NCI-H774 (cell line): ENCODE measurements around the gene PCID2.

Experiments used
- DNase-seq: peaks from one replicate; lab custom pipeline; 2025; lab: John Stamatoyannopoulos, UW

PCID2 gene

GRCh38 chr13:113187263-113187669 is 21.2 kb downstream of the PCID2 start:
- no peak for DNase-seq

GRCh38 chr13:113186061-113186900 is 22.2 kb downstream of the PCID2 start:
- DNase-seq, result no peak

- no peak for DNase-seq
These were observed 23.7 kb downstream of the PCID2 start for GRCh38 chr13:113184568-113185440.

- no peak for DNase-seq
These were observed 24.9 kb downstream of the PCID2 start for GRCh38 chr13:113183450-113184129.

GRCh38 chr13:113182046-113182445 is 26.4 kb downstream of the PCID2 start:
- DNase-seq, result no peak

- DNase-seq, result no peak
These were observed 28.9 kb downstream of the PCID2 start for GRCh38 chr13:113179374-113180230.

- no peak for DNase-seq
These were observed 29.6 kb downstream of the PCID2 start for GRCh38 chr13:113178896-113179167.

GRCh38 chr13:113178070-113178895 is 30.2 kb downstream of the PCID2 start:
- DNase-seq, result no peak

- DNase-seq, result no peak
These were observed 31.6 kb downstream of the PCID2 start for GRCh38 chr13:113176822-113177221.

- no peak for DNase-seq
These were observed 32.2 kb downstream of the PCID2 start for GRCh38 chr13:113176280-113176679.

GRCh38 chr13:113172419-113172926 is 36.0 kb downstream of the PCID2 start:
- no peak for DNase-seq

GRCh38 chr13:113171250-113172125 is 37.0 kb downstream of the PCID2 start:
- DNase-seq, result no peak

- no peak for DNase-seq
These were observed 38.0 kb downstream of the PCID2 start for GRCh38 chr13:113170511-113170910.

GRCh38 chr13:113169277-113170272 is 38.9 kb downstream of the PCID2 start:
- peak; percentile 72 for DNase-seq

- DNase-seq, result no peak
These were observed 40.3 kb downstream of the PCID2 start for GRCh38 chr13:113168211-113168610.

- DNase-seq, result no peak
These were observed 40.9 kb downstream of the PCID2 start for GRCh38 chr13:113167575-113167974.

- no peak for DNase-seq
These were observed 41.3 kb downstream of the PCID2 start for GRCh38 chr13:113167155-113167554.

- no peak for DNase-seq
These were observed 41.8 kb downstream of the PCID2 start for GRCh38 chr13:113166681-113167080.
